Glomerular visceral epithelial cell (primary cell): ENCODE data around the gene NPAS3.
A peak's percentile ranks its signal among the peaks of the same experiment; 100 is the strongest.

Experiments used
- DNase-seq: peaks from one replicate; pipeline ENCODE4 v3.0.0-alpha.2; 2016; ENCODE audit errors: extremely low spot score

Gene NPAS3

GRCh38 chr14:33676891-33677290, 738.2 kb downstream of the NPAS3 start:
- no peak for DNase-seq

DNA sequence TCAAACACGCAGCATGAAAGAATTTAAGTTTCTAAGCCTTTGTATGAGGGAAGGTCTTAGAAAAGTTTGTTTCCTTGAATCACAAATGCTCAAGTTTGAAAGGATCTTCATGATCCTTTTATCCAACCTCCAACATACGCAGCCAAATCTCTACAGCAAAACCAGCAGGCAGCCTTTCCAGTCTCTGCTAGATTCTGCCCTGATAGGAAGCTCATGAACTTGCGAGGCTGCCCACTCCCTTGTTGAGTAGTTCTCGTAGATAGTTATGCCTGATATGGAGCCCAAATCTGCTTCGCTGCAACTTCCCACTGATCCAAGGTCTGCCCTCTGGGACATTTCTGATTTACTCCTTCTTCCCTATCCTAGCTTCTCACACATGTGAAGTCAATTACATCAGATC, 739.3 kb downstream of the NPAS3 start:
- no peak for DNase-seq

DNA sequence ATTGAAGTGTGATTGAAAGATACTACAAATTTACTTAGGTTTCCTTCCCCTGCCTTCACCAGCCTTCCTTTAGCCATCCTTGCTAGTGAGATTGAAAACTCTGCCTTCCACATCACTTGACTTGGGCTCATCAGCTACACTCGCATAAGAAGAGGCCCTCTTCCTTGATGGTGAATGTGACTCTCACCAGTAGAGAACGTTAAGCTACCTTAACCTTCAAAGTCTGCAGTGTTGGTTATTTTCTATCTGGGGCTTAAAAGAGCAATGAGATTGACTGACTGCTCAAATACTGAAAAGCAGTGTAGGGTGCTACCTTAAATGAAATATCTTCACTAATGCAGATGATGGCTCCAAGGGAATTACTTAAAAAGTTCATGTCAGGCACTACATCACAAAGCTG, 740.3 kb downstream of the NPAS3 start:
- no peak for DNase-seq

DNA sequence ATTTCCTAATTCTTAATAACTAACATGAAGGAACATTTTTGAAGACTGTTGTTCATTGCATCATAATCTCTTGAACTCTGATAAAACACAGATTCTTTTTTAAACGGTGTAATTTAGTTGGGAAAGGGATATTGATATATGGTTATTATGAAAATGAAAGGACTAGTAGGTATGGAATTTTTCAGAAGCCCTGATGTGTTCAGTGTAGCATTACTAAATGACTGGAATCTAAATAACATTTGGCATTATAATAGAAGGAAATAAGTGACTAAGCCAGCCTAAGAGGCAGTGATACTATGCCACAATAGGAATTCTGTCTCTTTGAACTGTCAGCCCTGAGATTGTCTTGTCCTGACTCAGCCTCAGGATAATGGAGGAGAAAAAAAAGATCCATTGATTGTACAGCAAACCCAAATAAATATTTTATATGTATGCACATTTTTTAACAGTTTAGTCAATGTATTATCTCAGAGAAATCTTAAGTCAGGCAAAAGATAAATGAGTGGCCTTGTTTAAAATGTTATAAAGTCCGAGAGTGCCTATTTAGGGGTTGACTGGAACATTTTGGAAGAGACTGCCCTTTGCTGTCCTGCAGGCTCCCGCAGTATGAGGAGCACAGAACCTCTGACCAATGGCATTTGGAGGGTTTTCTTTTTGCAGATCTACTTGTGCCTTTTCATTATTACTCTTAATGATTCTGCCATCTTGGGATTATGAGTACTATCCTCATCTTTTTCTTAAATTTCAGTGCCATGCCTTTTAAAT, 741.0 kb downstream of the NPAS3 start:
- DNase-seq = peak; percentile 76

DNA sequence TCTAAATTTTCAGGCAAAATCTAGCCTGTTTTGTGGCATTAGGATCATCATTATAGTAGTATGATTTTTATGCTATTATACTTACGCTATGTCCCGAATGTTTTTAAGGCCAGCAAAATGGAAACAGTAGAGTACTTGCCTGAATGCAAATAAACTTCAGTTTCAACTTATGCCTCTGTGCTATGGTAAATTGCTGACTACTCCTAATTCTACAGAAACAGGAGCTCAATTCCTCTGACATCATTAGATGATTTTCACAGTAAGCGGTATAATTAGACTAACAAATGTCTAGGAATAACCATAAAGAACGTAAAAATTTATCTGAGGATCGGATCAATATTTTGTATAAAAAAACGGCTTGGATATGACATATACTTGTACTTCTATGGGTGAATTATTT, 742.2 kb downstream of the NPAS3 start:
- DNase-seq = no peak

DNA sequence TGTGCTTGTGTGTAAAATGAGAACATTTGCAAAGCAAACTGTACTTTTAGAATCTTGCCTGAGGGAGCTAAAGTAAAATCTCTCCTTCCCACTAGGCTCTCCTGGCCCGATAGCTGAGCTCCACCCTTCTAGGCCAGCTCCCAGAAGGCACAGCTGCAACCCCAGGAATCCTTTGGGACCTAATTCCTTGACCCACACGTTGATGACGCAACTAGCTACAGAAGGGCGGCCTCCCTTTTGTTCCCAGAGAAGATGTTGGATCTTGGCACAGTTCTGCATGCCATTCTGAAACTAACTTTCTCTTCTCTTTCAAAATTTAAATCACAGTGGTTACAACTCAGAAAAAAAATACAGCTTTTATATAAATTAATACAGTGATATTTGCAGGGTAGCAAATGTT, 744.1 kb downstream of the NPAS3 start:
- peak; percentile 17 for DNase-seq

DNA sequence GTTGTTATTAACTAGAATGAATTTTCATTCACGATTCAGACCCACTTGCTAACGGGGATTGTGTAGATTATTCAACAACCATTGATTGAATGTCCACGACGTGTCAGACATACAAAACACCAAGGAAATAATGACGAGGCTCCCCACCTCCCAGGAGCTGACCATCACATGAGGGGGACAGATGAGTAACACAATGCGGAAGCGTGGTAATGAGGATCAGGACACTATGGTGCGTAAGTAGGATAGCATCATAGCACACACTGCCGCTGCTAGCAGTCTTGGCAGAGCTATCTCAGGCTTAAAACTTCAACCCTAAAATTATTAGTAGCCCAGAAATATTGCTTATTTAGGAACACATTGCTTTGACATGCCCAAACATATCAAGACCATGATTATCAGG, 746.3 kb downstream of the NPAS3 start:
- DNase-seq = no peak

DNA sequence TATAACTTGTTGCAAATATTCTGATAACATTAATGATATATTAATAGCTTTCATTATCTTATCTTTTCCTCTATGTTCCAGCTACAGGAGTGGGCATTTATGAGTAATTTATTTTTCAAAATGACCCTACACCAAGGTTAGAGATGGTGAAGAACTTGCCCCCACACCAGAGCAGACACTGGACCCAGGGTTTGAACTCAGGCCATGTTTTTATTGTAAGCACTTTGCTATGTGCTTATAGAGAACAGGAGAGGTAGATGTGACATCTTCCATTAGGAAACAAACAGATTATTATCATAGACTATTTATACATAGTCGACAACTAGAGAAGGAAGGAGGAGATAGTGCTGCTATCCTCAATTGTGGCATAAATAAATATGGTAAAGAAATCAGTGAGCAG, 747.0 kb downstream of the NPAS3 start:
- DNase-seq = no peak

DNA sequence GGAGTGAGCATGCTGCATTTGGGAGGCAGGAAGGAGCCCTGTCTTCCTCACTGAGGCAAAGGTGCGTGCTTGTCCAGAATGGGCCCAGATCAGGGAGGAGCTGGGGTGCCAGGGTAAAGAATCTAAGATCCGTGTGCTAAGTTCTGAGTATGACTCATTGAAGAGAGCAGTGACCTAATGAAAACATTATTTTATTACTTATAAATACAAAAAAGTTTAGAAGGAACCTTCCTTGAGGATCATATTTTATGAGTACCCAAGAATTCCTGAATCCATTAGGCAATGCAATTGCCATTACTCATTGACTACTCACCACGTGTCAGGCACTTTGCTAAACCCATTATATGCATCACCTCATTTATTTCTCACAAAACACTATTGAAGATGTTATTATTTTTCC, 747.5 kb downstream of the NPAS3 start:
- DNase-seq = peak; percentile 87

- peak; percentile 48 for DNase-seq
These were observed 748.2 kb downstream of the NPAS3 start for GRCh38 chr14:33686856-33687255.

DNA sequence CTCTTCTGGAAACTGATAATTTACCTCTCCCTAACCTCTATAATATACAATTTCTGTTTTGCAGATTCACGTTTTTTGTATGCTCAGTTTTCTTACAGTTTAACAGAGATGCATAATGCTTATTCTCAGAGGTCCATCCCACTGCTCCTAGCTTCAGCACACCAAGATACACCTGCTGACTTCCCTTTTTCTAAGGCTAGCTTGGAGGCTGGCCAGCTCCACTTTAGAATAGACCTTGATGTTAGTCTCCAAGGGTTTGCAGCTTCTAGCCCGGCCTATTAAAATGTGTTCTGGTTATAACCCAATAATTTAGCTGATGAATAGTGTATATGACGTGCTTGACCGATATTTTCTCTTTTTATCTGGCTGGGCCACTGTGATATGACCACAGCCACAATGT, 751.0 kb downstream of the NPAS3 start:
- DNase-seq = no peak

DNA sequence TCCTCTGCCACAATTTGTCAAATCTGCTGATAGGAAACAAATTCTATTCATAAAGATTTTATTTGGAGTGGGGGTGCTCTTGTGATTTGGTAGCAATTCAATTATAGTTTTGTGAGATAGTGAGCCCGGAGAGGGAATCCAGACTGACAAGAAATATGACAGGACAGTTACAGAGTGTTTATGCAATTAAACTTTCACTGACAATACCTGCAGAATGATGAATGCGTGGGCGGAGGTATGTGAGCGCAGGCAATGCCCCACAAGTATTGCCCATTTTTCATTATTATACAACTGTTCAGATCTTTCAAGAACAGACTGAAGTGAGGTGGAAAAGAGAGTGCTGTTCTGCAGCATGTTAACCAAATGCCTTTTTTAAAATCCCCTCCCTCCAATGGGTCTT, 753.2 kb downstream of the NPAS3 start:
- DNase-seq = no peak

DNA sequence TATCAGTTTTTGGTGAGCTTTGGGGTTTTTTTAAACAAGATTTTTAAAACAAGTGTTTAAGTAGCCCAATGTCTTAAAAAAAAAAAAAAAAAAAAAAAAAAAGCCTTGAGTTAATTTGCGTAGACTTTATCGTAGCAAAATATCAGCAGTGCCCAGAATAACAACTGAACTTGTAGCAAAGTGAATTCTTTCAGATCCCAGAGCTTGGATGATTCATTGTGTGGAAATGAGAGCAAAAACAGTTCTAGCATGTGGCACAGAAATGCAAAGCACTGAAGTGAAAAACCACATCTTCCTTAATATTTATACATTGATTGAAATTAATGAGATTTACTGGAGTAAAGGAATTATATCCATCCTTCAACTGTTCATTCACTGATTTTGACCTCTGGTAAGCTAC, 754.1 kb downstream of the NPAS3 start:
- DNase-seq = peak; percentile 71

DNA sequence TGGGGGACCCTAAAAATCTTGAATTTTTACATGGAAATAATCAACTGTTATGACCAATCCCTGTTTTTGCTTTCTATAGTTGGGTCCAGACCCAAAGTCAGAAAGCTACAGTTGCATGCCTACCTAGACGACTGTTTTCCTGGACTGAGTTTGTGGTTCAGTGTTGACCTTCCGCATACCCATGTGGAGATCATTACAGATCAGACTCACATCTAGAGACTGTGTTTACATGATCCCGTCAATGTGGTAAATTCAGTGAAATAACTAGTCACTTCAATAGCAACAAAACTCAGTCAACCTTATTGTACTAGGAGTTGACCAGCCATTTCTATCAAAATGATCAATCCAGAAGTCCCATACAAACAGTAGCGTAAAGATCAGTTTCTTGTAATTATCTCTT, 754.6 kb downstream of the NPAS3 start:
- peak; percentile 72 for DNase-seq

DNA sequence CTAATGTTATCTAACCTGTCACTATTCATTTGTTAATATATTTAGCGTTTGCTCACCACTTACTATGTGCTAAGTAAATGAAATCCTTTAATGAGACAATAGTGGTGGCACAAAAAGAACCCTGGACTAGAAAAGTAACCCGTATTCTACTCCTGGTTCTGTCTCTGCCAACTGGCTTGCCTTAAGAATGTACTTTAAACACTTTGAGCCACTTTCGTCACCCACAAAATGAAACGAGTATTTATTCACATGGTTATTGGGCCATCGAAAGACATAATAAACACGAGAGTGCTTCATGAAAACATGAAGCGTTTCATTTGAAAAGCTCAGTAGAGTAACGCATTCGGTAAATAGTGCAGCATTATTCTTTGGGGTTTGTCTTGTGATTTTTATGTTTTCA, 757.5 kb downstream of the NPAS3 start:
- DNase-seq = no peak

GRCh38 chr14:33699300-33699983, 760.8 kb downstream of the NPAS3 start:
- DNase-seq = no peak

GRCh38 chr14:33700052-33700451, 761.4 kb downstream of the NPAS3 start:
- DNase-seq = no peak

DNA sequence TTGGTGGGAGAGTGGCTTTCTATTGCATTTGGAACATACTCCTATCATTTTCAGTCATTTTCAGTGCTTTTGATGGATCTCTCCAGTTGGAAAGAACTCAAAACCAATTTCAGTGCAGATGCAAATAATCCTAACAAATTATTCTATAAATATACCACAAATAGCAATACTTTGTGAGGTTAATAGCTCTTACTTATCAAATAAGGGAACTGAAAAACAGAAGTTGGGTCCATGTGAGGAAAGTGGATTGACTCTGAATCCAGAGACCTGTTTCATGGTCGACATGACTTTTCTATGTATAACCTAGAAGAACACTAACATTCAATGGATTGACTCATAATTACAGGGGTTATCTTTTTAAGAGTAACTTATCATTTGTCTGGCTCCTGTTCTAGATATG, 763.6 kb downstream of the NPAS3 start:
- DNase-seq = no peak

DNA sequence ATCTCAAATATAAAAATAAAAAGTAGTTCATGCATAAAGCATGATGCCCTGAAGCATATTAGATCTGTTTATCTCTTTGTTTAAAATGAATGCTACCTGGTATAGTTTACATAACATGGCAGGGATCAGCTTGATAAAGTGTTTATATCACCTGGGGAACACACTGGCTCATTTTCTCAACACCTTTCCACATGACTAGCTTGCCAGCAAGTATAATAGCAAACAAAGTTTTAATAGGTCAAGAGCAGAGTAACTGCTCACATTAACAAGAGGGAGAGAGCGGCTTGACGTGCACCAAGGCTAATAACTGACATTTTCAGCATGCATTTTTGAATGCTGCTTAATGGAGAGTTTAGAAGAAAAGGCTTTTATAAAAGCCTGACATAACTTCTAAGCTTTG, 765.8 kb downstream of the NPAS3 start:
- DNase-seq = no peak

GRCh38 chr14:33705490-33705889, 766.8 kb downstream of the NPAS3 start:
- DNase-seq = no peak

- no peak for DNase-seq
These were observed 769.0 kb downstream of the NPAS3 start for GRCh38 chr14:33707716-33708115.

- DNase-seq = no peak
These were observed 770.6 kb downstream of the NPAS3 start for GRCh38 chr14:33709283-33709682.

GRCh38 chr14:33709711-33710110, 771.0 kb downstream of the NPAS3 start:
- no peak for DNase-seq

DNA sequence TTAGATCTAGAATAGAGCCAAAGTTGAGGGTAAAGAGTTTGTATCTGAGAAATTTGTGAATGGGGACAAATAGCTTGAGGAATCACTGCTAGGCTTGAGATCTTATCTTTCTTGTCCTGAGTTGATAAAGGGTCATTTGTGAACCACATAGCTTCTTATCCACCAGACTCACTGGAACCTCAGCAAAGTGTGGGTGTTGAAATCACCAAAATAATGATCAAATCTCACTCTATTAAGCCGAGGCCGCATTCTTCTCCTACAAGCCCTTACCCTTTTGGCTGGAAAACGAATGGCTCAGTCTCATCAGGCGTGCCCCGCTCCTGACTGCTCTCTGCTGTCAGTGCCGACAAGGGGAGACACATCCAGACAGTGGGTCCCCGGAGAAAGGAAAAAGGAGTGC, 771.6 kb downstream of the NPAS3 start:
- DNase-seq = no peak
